ENCODE measurements around the gene MYO16. TPM values are rescaled to one million over a fixed set of nuclear protein-coding genes. Genes with fewer than 3 reads are reported as not detected.

Gene MYO16
- total RNA-seq, 1 experiment from 2014 or later = 0.15 TPM

DNA sequence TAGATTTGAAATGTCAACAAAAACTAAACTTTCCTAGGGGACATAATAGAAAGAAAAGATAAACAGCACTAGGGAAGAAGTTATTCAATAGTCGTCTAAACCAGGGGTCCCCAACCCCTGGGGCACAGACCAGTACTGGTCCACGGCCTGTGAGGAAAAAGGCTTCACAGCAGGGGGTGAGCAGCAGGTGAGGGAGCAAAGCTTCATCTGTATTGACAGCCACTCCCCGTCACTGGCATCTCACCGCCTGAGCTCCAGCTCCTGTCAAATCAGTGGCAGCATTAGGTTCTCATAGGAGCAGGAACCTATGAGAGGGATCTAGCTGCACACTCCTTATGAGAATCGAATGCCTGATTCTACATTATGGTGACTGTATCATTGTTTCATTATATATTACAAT lies 382.7 kb downstream of the MYO16 start:
- no peaks in the 10 kb centered on the region for H3K9me2 ChIP-seq (replicated peaks; ENCODE audit: insufficient read depth, low read length)
- H2AFZ ChIP-seq (ENCODE audit: low read length) = no peak overlapping the region
- no peak overlapping the region for H3K4me3 ChIP-seq (ENCODE audit: low read length)
- no peaks in the 10 kb centered on the region for H3K79me2 ChIP-seq (ENCODE audit: low read length)
- DNase-seq = no peak
- H3K4me2 ChIP-seq (ENCODE audit: low read depth, low read length, poor library complexity, severe bottlenecking) = no peak overlapping the region
- no peaks in the 10 kb centered on the region for H4K20me1 ChIP-seq (ENCODE audit: insufficient read depth, low read depth, low read length)
- no peak overlapping the region for H3K9ac ChIP-seq (ENCODE audit: low read length)
- no peaks in the 10 kb centered on the region for H3K9me3 ChIP-seq (ENCODE audit: low read length)
- no peak overlapping the region for H3K27ac ChIP-seq (ENCODE audit: low read length)
- H3K4me1 ChIP-seq (ENCODE audit: low read length) = no peaks in the 10 kb centered on the region
- H3K27me3 ChIP-seq (ENCODE audit: low read length) = no peaks in the 10 kb centered on the region
- H3K36me3 ChIP-seq (ENCODE audit: insufficient read depth, low read length) = no peaks in the 10 kb centered on the region

DNA sequence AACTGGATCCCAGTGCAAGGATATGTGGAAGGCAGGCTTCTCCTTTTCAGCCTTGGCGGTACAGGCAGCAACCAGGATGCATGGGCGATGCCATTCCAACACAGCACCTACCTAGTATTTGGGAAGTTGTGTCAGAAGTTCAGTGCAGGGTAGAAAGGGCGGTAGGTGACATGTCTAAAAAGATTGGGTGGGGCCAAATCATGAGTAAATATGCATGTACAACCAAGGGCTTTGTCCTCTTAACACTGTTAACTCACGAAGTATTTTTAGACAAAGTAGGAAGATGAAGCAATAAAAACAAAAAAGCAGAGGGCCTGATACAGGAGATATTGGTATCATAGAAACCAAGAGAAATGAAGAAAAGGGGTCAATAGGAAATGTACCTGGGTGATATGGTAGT lies 392.1 kb downstream of the MYO16 start:
- Histone ChIP-seq H3K79me2 (ENCODE audit: low read length) (no peaks in the 10 kb centered on the region), H3K4me2 (ENCODE audit: low read depth, low read length, poor library complexity, severe bottlenecking) (no peak overlapping the region), H3K27ac (ENCODE audit: low read length) (no peak overlapping the region), H3K27me3 (ENCODE audit: low read length) (no peaks in the 10 kb centered on the region), H2AFZ (ENCODE audit: low read length) (no peak overlapping the region), H3K4me3 (ENCODE audit: low read length) (no peak overlapping the region), H3K9ac (ENCODE audit: low read length) (no peak overlapping the region), H3K4me1 (ENCODE audit: low read length) (no peaks in the 10 kb centered on the region), H3K9me3 (ENCODE audit: low read length) (no peaks in the 10 kb centered on the region), H3K9me2 (replicated peaks; ENCODE audit: insufficient read depth, low read length) (no peaks in the 10 kb centered on the region), H4K20me1 (ENCODE audit: insufficient read depth, low read depth, low read length) (no peaks in the 10 kb centered on the region), H3K36me3 (ENCODE audit: insufficient read depth, low read length) (no peaks in the 10 kb centered on the region)
- DNase-seq = no peak

DNA sequence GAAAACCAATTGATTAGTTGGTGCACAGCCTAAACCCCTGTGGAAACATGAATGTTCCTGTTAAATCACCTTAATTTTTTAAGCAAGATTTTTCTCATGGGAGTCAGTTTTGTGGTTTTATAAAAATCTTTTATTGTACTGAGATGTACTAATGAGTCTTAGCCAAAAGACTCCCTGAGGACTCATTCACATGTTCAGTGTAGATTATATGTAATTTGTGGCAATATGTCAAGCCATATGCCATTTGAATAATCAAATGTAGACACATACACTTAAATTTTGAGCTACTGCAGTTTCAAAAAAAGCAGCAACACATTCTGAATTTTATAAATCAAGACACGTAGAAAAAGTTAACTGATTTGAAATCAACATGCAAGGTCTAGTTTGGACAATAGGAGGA lies 395.2 kb downstream of the MYO16 start:
- Histone ChIP-seq H3K4me2 (ENCODE audit: low read depth, low read length, poor library complexity, severe bottlenecking) (no peak overlapping the region), H3K9ac (ENCODE audit: low read length) (no peak overlapping the region), H3K36me3 (ENCODE audit: insufficient read depth, low read length) (no peaks in the 10 kb centered on the region), H3K27me3 (ENCODE audit: low read length) (no peaks in the 10 kb centered on the region), H3K79me2 (ENCODE audit: low read length) (no peaks in the 10 kb centered on the region), H4K20me1 (ENCODE audit: insufficient read depth, low read depth, low read length) (no peaks in the 10 kb centered on the region), H3K9me3 (ENCODE audit: low read length) (no peaks in the 10 kb centered on the region), H3K27ac (ENCODE audit: low read length) (no peak overlapping the region), H3K4me1 (ENCODE audit: low read length) (no peaks in the 10 kb centered on the region), H2AFZ (ENCODE audit: low read length) (no peak overlapping the region), H3K4me3 (ENCODE audit: low read length) (no peak overlapping the region), H3K9me2 (replicated peaks; ENCODE audit: insufficient read depth, low read length) (no peaks in the 10 kb centered on the region)
- DNase-seq = no peak

DNA sequence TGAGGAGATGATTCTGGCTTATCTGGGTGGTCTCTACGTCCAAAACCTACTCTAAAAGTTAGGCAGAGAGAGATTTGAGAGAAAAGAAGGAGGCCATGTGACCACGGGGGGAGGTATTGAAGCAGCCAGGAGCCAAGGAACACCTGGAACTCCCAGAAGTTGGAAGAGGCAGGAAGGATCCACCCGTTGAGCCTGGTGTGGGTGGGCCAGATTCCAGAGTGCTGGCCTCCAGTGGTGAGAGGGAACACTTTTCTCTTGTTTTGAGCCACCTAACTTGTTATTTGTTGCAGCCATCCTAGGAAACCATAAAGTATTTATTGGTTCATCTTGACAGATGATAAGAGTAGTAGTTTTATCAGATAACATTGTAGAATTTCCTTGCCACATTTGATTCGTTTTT lies 396.9 kb downstream of the MYO16 start:
- H3K27me3 ChIP-seq (ENCODE audit: low read length) = no peaks in the 10 kb centered on the region
- H3K36me3 ChIP-seq (ENCODE audit: insufficient read depth, low read length) = no peaks in the 10 kb centered on the region
- DNase-seq = no peak
- no peaks in the 10 kb centered on the region for H3K9me3 ChIP-seq (ENCODE audit: low read length)
- no peak overlapping the region for H2AFZ ChIP-seq (ENCODE audit: low read length)
- H3K79me2 ChIP-seq (ENCODE audit: low read length) = no peaks in the 10 kb centered on the region
- H3K4me2 ChIP-seq (ENCODE audit: low read depth, low read length, poor library complexity, severe bottlenecking) = no peak overlapping the region
- H3K27ac ChIP-seq (ENCODE audit: low read length) = no peak overlapping the region
- H4K20me1 ChIP-seq (ENCODE audit: insufficient read depth, low read depth, low read length) = no peaks in the 10 kb centered on the region
- no peak overlapping the region for H3K9ac ChIP-seq (ENCODE audit: low read length)
- H3K4me1 ChIP-seq (ENCODE audit: low read length) = no peaks in the 10 kb centered on the region
- H3K9me2 ChIP-seq (replicated peaks; ENCODE audit: insufficient read depth, low read length) = no peaks in the 10 kb centered on the region
- H3K4me3 ChIP-seq (ENCODE audit: low read length) = no peak overlapping the region

DNA sequence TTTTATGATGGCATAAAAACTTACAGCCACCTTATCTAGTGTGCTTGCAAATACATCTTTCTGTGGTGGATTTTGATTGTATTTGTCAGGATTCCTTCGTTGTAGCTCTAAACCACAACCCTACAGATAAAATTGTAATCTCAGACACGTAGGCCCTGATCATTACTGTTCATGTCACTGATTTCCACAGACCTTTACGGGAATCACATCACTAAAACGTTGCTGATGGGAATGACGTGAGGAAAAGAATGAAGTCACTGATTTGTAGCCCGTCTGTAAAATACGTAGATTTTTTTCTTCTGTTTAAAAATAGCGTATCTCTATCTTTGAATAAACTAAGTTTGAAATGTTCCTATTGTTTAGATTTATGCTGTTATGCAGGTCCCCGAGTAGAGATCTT lies 399.2 kb downstream of the MYO16 start:
- Histone ChIP-seq H3K79me2 (ENCODE audit: low read length) (no peaks in the 10 kb centered on the region), H3K4me3 (ENCODE audit: low read length) (no peak overlapping the region), H3K36me3 (ENCODE audit: insufficient read depth, low read length) (no peaks in the 10 kb centered on the region), H3K4me2 (ENCODE audit: low read depth, low read length, poor library complexity, severe bottlenecking) (no peak overlapping the region), H3K9ac (ENCODE audit: low read length) (no peak overlapping the region), H3K9me3 (ENCODE audit: low read length) (no peaks in the 10 kb centered on the region), H4K20me1 (ENCODE audit: insufficient read depth, low read depth, low read length) (no peaks in the 10 kb centered on the region), H3K27me3 (ENCODE audit: low read length) (no peaks in the 10 kb centered on the region), H3K4me1 (ENCODE audit: low read length) (no peaks in the 10 kb centered on the region), H2AFZ (ENCODE audit: low read length) (no peak overlapping the region), H3K9me2 (replicated peaks; ENCODE audit: insufficient read depth, low read length) (no peaks in the 10 kb centered on the region), H3K27ac (ENCODE audit: low read length) (no peak overlapping the region)
- no peak for DNase-seq

DNA sequence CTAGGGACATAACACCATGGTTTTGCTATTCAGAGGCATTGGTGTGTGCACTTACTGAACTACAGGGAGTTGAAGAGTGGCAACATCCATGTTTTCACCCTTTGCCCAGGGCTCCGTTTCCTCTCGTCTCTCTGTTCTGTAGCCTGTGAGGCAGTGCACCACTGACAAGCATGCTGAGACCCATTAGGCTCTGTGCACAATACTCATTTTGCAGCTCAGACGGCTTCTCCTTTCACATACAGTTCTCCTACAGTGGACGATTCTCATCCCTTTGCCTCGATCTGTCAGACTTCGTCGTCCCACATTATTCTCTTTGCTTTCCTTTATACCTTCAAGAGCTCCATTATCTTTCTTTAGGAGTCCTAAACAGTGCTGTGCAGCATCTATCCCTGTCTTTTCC lies 403.7 kb downstream of the MYO16 start:
- H3K27me3 ChIP-seq (ENCODE audit: low read length) = no peaks in the 10 kb centered on the region
- H3K36me3 ChIP-seq (ENCODE audit: insufficient read depth, low read length) = no peaks in the 10 kb centered on the region
- H2AFZ ChIP-seq (ENCODE audit: low read length) = no peak overlapping the region
- H3K4me1 ChIP-seq (ENCODE audit: low read length) = no peaks in the 10 kb centered on the region
- H3K4me3 ChIP-seq (ENCODE audit: low read length) = no peak overlapping the region
- DNase-seq = no peak
- no peaks in the 10 kb centered on the region for H3K79me2 ChIP-seq (ENCODE audit: low read length)
- H4K20me1 ChIP-seq (ENCODE audit: insufficient read depth, low read depth, low read length) = no peaks in the 10 kb centered on the region
- no peak overlapping the region for H3K4me2 ChIP-seq (ENCODE audit: low read depth, low read length, poor library complexity, severe bottlenecking)
- H3K9me2 ChIP-seq (replicated peaks; ENCODE audit: insufficient read depth, low read length) = no peaks in the 10 kb centered on the region
- no peak overlapping the region for H3K27ac ChIP-seq (ENCODE audit: low read length)
- H3K9ac ChIP-seq (ENCODE audit: low read length) = no peak overlapping the region
- H3K9me3 ChIP-seq (ENCODE audit: low read length) = 0 out of 2 replicates have a peak, but pooled peaks cover 3% of the 10 kb centered on the region

DNA sequence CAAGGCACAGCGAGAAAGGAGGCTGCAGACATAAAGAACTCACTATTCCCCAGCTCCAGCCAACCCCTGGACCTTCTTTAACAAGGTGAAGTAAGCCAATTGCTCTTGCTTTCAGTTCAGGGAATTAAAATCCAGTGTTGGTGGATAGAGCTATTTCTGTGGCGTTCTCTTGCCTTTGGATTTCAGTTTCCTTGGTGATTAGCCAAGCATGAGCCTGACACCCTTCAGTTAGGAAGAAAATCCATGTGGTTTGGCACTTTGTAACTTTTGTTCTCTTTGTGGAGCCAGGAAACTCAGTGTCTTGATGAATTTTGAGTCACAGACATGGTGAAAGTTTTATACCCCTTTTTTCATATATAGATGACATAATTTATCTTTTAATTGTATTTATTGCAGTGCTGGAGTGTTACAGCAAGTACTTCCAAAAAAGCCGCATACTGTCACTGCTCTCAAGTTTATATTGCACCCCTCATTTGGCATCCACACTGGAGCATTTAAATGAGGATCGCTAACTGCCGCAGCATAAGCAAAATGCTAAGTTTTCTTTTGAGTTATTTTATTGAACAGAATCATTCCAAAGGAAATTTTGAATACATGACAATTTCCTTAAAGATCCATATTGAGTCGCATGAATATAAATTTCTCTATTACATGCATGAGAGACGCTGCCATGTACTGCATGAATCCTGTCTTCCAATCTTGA lies 406.8 kb downstream of the MYO16 start:
- Histone ChIP-seq H3K36me3 (ENCODE audit: insufficient read depth, low read length) (no peaks in the 10 kb centered on the region), H3K4me2 (ENCODE audit: low read depth, low read length, poor library complexity, severe bottlenecking) (no peak overlapping the region), H2AFZ (ENCODE audit: low read length) (no peak overlapping the region), H3K27ac (ENCODE audit: low read length) (no peak overlapping the region), H3K9me3 (ENCODE audit: low read length) (0 out of 2 replicates have a peak, but pooled peaks cover 3% of the 10 kb centered on the region), H4K20me1 (ENCODE audit: insufficient read depth, low read depth, low read length) (no peaks in the 10 kb centered on the region), H3K79me2 (ENCODE audit: low read length) (no peaks in the 10 kb centered on the region), H3K27me3 (ENCODE audit: low read length) (no peaks in the 10 kb centered on the region), H3K4me3 (ENCODE audit: low read length) (no peak overlapping the region), H3K4me1 (ENCODE audit: low read length) (no peaks in the 10 kb centered on the region), H3K9ac (ENCODE audit: low read length) (no peak overlapping the region), H3K9me2 (replicated peaks; ENCODE audit: insufficient read depth, low read length) (no peaks in the 10 kb centered on the region)
- DNase-seq = no peak

DNA sequence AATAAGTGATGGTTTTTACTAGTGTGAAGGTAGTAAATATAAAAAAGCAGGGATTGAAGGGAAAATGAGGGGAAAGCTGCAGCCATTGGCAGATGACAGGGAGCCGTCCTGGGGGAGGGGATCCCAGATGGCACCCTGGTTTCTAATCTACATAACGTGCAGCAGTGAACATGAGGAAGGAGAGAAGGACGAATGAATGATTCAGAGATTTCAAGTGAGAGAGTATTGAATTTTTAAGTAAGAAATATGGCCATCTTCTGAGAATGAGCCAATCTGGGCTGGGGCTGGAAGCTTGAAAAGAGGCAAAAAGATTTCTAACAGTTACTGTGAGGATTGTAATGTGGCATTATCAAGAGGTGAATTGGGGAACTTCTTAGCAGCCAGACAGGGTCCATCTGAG lies 414.2 kb downstream of the MYO16 start:
- Histone ChIP-seq H3K4me1 (ENCODE audit: low read length) (no peaks in the 10 kb centered on the region), H3K9me2 (replicated peaks; ENCODE audit: insufficient read depth, low read length) (no peaks in the 10 kb centered on the region), H3K27ac (ENCODE audit: low read length) (no peak overlapping the region), H3K36me3 (ENCODE audit: insufficient read depth, low read length) (no peaks in the 10 kb centered on the region), H3K9me3 (ENCODE audit: low read length) (no peaks in the 10 kb centered on the region), H3K9ac (ENCODE audit: low read length) (no peak overlapping the region), H3K4me3 (ENCODE audit: low read length) (no peak overlapping the region), H2AFZ (ENCODE audit: low read length) (no peak overlapping the region), H3K4me2 (ENCODE audit: low read depth, low read length, poor library complexity, severe bottlenecking) (no peak overlapping the region), H4K20me1 (ENCODE audit: insufficient read depth, low read depth, low read length) (no peaks in the 10 kb centered on the region), H3K27me3 (ENCODE audit: low read length) (no peaks in the 10 kb centered on the region), H3K79me2 (ENCODE audit: low read length) (no peaks in the 10 kb centered on the region)
- DNase-seq = no peak

All from Karpas-422 (cell line).